ENCODE results near the gene LINGO4.

Gene LINGO4

DNA sequence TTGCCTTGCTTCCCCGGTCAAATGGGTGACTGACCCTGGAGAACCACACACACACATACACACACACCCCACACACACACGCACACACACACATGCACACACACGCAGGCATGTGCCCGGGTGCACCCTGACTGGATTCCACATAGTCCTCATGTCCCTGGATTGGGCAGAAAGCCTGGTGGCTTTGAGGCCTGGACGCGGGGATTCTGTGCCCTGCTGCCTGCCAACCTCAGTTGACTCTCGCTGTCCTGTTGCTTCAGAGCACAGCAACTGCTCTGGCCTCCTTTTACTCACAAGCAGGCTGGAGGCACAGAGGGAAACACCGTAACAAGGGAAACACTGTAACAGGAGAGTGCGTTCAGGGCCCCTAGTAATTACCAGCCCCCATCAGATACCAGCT, 20.0 kb upstream of the LINGO4 start:
- TF ChIP-seq EZH2 (IDR thresholded peaks at IDR 0.05; ENCODE audit: borderline replicate concordance, low read depth, low read length, severe bottlenecking): no peak
- no peak for TF ChIP-seq CTCF (IDR thresholded peaks at IDR 0.05; ENCODE audit: borderline replicate concordance, extremely low read depth, low read length, poor library complexity, severe bottlenecking)
- Histone ChIP-seq H3K36me3 (ENCODE audit: insufficient read depth, low read length) (no peaks in the 10 kb centered on the region), H3K9me3 (ENCODE audit: insufficient read depth, low read length, severe bottlenecking) (no peaks in the 10 kb centered on the region), H3K4me2 (ENCODE audit: insufficient read depth, low read length) (peak overlapping the region; percentile 66), H3K4me3 (ENCODE audit: low read depth in 1 of 2, low read length in 2 of 2) (peak overlapping the region in 1 of 2 experiments; percentile 56; a peak in 2 of 4 replicates), H3K27me3 (ENCODE audit: insufficient read depth, low read length, poor library complexity) (no peaks in the 10 kb centered on the region), H3K9ac (ENCODE audit: low read depth, low read length) (peak overlapping the region; percentile 58), H3K4me1 (ENCODE audit: insufficient read depth, low read length) (peaks cover 100% of the 10 kb centered on the region), H4K20me1 (ENCODE audit: insufficient read depth, low read length) (no peaks in the 10 kb centered on the region), H2AFZ (ENCODE audit: low read depth, low read length) (no peak overlapping the region), H3K79me2 (ENCODE audit: insufficient read depth, low read length) (peaks cover 33% of the 10 kb centered on the region), H3K27ac (ENCODE audit: low read length) (peak overlapping the region; percentile 86)
- ATAC-seq (ENCODE audit: insufficient read depth, low read depth): no peak
- DNase-seq: peak; percentile 35

DNA sequence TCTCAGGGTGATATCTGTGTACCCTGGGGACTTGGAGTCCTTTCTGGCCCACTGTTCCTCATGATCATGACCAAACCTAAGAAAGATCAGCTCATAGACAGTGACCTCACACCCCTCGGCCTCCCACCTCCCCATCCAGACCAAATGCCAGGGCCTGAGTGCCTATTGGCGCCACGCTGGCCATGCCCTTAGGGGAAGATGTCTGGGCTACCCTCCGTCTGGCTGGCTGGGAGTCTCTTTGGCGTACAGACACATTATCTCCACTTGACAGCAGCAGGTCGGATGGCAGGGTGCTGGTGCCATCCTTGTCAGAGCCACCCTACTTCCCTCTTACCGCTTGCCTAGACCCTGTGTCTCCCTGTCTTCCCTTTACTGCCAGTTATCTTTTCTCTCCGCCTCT, 18.0 kb upstream of the LINGO4 start:
- Histone ChIP-seq H2AFZ (ENCODE audit: low read depth, low read length) (no peak overlapping the region), H3K27me3 (ENCODE audit: insufficient read depth, low read length, poor library complexity) (no peaks in the 10 kb centered on the region), H3K4me2 (ENCODE audit: insufficient read depth, low read length) (peak overlapping the region; percentile 59), H3K9ac (ENCODE audit: low read depth, low read length) (peak overlapping the region; percentile 58), H3K4me3 (ENCODE audit: low read depth in 1 of 2, low read length in 2 of 2) (peak overlapping the region in 1 of 2 experiments; percentile 36; a peak in 1 of 4 replicates), H3K36me3 (ENCODE audit: insufficient read depth, low read length) (no peaks in the 10 kb centered on the region), H4K20me1 (ENCODE audit: insufficient read depth, low read length) (no peaks in the 10 kb centered on the region), H3K79me2 (ENCODE audit: insufficient read depth, low read length) (peaks cover 44% of the 10 kb centered on the region), H3K4me1 (ENCODE audit: insufficient read depth, low read length) (peaks cover 100% of the 10 kb centered on the region), H3K9me3 (ENCODE audit: insufficient read depth, low read length, severe bottlenecking) (no peaks in the 10 kb centered on the region), H3K27ac (ENCODE audit: low read length) (peak overlapping the region; percentile 86)
- DNase-seq: no peak
- no peak for ATAC-seq (ENCODE audit: insufficient read depth, low read depth)
- TF ChIP-seq CTCF (IDR thresholded peaks at IDR 0.05; ENCODE audit: borderline replicate concordance, extremely low read depth, low read length, poor library complexity, severe bottlenecking) (no peak), EZH2 (IDR thresholded peaks at IDR 0.05; ENCODE audit: borderline replicate concordance, low read depth, low read length, severe bottlenecking) (no peak)

- peak overlapping the region; percentile 59 for H3K4me2 ChIP-seq (ENCODE audit: insufficient read depth, low read length)
Measured at GRCh38 chr1:151822404-151822803, 17.2 kb upstream of the LINGO4 start.

More at GRCh38 chr1:151822404-151822803, 17.2 kb upstream of the LINGO4 start:
- no peaks in the 10 kb centered on the region for H3K36me3 ChIP-seq (ENCODE audit: insufficient read depth, low read length)
- DNase-seq (peak; percentile 75), ATAC-seq (ENCODE audit: insufficient read depth, low read depth) (no peak)
- H3K27me3 ChIP-seq (ENCODE audit: insufficient read depth, low read length, poor library complexity): no peaks in the 10 kb centered on the region
- H3K79me2 ChIP-seq (ENCODE audit: insufficient read depth, low read length): peaks cover 44% of the 10 kb centered on the region
- peak overlapping the region; percentile 58 for H3K9ac ChIP-seq (ENCODE audit: low read depth, low read length)
- peak overlapping the region in 1 of 2 experiments; percentile 36; a peak in 2 of 4 replicates for H3K4me3 ChIP-seq (ENCODE audit: low read depth in 1 of 2, low read length in 2 of 2)
- H3K27ac ChIP-seq (ENCODE audit: low read length): peak overlapping the region; percentile 86
- no peak for TF ChIP-seq CTCF (IDR thresholded peaks at IDR 0.05; ENCODE audit: borderline replicate concordance, extremely low read depth, low read length, poor library complexity, severe bottlenecking)
- H4K20me1 ChIP-seq (ENCODE audit: insufficient read depth, low read length): no peaks in the 10 kb centered on the region
- H3K9me3 ChIP-seq (ENCODE audit: insufficient read depth, low read length, severe bottlenecking): no peaks in the 10 kb centered on the region
- peaks cover 100% of the 10 kb centered on the region for H3K4me1 ChIP-seq (ENCODE audit: insufficient read depth, low read length)
- H2AFZ ChIP-seq (ENCODE audit: low read depth, low read length): no peak overlapping the region

Measured in DND-41 (cell line).